Gastrocnemius medialis (tissue), 4 donors: ENCODE results near the gene JSRP1.

Experiments used
- CTCF ChIP-seq, 5 experiments: fragments of 450-650 bp in 3 of 5; fragments of 200-600 bp in 2 of 5; sonication (generic) in 2 of 5; IDR thresholded peaks in 4 of 5; conservative IDR thresholded peaks in 1 of 5; 1 replicate in 4 of 5; 2 replicates in 1 of 5; pipeline ENCODE4 v1.5.1; 2016 to 2019; ENCODE audit warnings: antibody characterized with exemption in 5 of 5, mild to moderate bottlenecking in 3 of 5, moderate library complexity in 3 of 5
- POLR2A ChIP-seq, 2 donors: fragments of 450-650 bp; IDR thresholded peaks; one replicate each; pipeline ENCODE4 v1.6.1; 2017; ENCODE audit warnings: antibody characterized with exemption in 2 of 2, mild to moderate bottlenecking in 2 of 2, moderate library complexity in 2 of 2

- TF ChIP-seq CTCF (IDR thresholded peaks at IDR 0.05 in 4 of 5, conservative IDR thresholded peaks at IDR 0.05 in 1 of 5) (no peak), POLR2A (IDR thresholded peaks at IDR 0.05) (no peak)
Measured at GRCh38 chr19:2277138-2277537, 20.9 kb upstream of the JSRP1 start.
